H9 (cell line): ENCODE measurements around the gene OOSP3. TPM values are rescaled to one million over a fixed set of nuclear protein-coding genes. Genes with fewer than 3 reads are reported as not detected.
"Not testable (repeated sequence)": the region's sequence is repeated elsewhere in the genome, so short reads cannot be mapped to it uniquely, and the experiment has no call there.

Experiments
- DNase-seq: peaks from one replicate; pipeline ENCODE4 v3.0.0-alpha.2; 2017
- H2AFZ ChIP-seq: one replicate; pipeline ENCODE4 v1.6.1; 2013; ENCODE audit warnings: mild to moderate bottlenecking, low read length, control low read depth, moderate library complexity
- H2AK5ac ChIP-seq: 2 replicates; pipeline ENCODE4 v1.6.1; 2013; ENCODE audit warnings: low read length, control low read depth, mixed read lengths; ENCODE audit not compliant: insufficient read length
- H2BK120ac ChIP-seq: one replicate; pipeline ENCODE4 v1.6.1; 2013; ENCODE audit warnings: low read depth, mild to moderate bottlenecking, low read length, control low read depth, inconsistent platforms; ENCODE audit not compliant: poor library complexity, severe bottlenecking
- H2BK12ac ChIP-seq: 2 replicates; pipeline ENCODE4 v1.6.1; 2013; ENCODE audit warnings: low read length, control low read depth, mixed read lengths, low read depth; ENCODE audit not compliant: insufficient read length
- H2BK15ac ChIP-seq: 2 replicates; pipeline ENCODE4 v1.6.1; 2013; ENCODE audit warnings: low read depth, low read length, control low read depth
- H2BK20ac ChIP-seq: one replicate; pipeline ENCODE4 v1.6.1; 2013; ENCODE audit warnings: low read depth, mild to moderate bottlenecking, low read length, control low read depth, inconsistent platforms; ENCODE audit not compliant: poor library complexity, severe bottlenecking
- H2BK5ac ChIP-seq: 2 replicates; pipeline ENCODE4 v1.6.1; 2013; ENCODE audit warnings: low read length, control low read depth, mixed read lengths; ENCODE audit not compliant: insufficient read length
- H3K14ac ChIP-seq: 2 replicates; pipeline ENCODE4 v1.6.1; 2013; ENCODE audit warnings: low read length, control low read depth; ENCODE audit not compliant: insufficient read depth
- H3K18ac ChIP-seq: 2 replicates; pipeline ENCODE4 v1.6.1; 2013; ENCODE audit warnings: low read depth, mild to moderate bottlenecking, mixed read lengths, low read length, control low read depth; ENCODE audit not compliant: insufficient read length
- H3K23ac ChIP-seq: 2 replicates; pipeline ENCODE4 v1.6.1; 2013; ENCODE audit warnings: low read length, control low read depth, mixed read lengths, low read depth; ENCODE audit not compliant: insufficient read length
- H3K23me2 ChIP-seq: 2 replicates; pipeline ENCODE4 v1.6.1; 2013; ENCODE audit warnings: low read depth, mild to moderate bottlenecking, mixed read lengths, low read length, control low read depth; ENCODE audit not compliant: insufficient read length, poor library complexity, severe bottlenecking
- H3K27ac ChIP-seq: 2 replicates; pipeline ENCODE4 v1.5.1; 2013; ENCODE audit warnings: low read length, control low read depth, mixed read lengths, low read depth; ENCODE audit not compliant: insufficient read length
- H3K27me3 ChIP-seq: 2 replicates; pipeline ENCODE4 v1.6.1; 2013; ENCODE audit warnings: low read length, control low read depth, inconsistent platforms; ENCODE audit not compliant: insufficient read depth
- H3K4ac ChIP-seq: 2 replicates; pipeline ENCODE4 v1.6.1; 2013; ENCODE audit warnings: low read depth, mild to moderate bottlenecking, control low read depth, inconsistent platforms, low read length, moderate library complexity
- H3K4me1 ChIP-seq: 2 replicates; pipeline ENCODE4 v1.6.1; 2013; ENCODE audit warnings: low read length, control low read depth, inconsistent platforms; ENCODE audit not compliant: insufficient read depth
- H3K4me2 ChIP-seq: 2 replicates; pipeline ENCODE4 v1.6.1; 2013; ENCODE audit warnings: low read length, control low read depth, mixed read lengths; ENCODE audit not compliant: insufficient read length, insufficient read depth
- H3K56ac ChIP-seq: 2 replicates; pipeline ENCODE4 v1.6.1; 2013; ENCODE audit warnings: low read depth, mild to moderate bottlenecking, mixed read lengths, low read length, control low read depth; ENCODE audit not compliant: insufficient read length
- H3K79me1 ChIP-seq: 2 replicates; pipeline ENCODE4 v1.6.1; 2013; ENCODE audit warnings: low read depth, mild to moderate bottlenecking, moderate library complexity, low read length, control low read depth, inconsistent platforms; ENCODE audit not compliant: insufficient read depth, poor library complexity, severe bottlenecking
- H3K79me2 ChIP-seq: 2 replicates; pipeline ENCODE4 v1.6.1; 2013; ENCODE audit warnings: low read length, control low read depth, inconsistent platforms; ENCODE audit not compliant: insufficient read depth
- H3K9ac ChIP-seq: 2 replicates; pipeline ENCODE4 v1.6.1; 2013; ENCODE audit warnings: low read length, control low read depth, mixed read lengths; ENCODE audit not compliant: insufficient read length; ENCODE audit errors: extremely low read depth
- H3K9me3 ChIP-seq: one replicate; pipeline ENCODE4 v1.6.1; 2013; ENCODE audit warnings: low read depth, low read length, inconsistent platforms; ENCODE audit not compliant: control insufficient read depth
- H3T11ph ChIP-seq: one replicate; pipeline ENCODE4 v1.6.1; 2013; ENCODE audit warnings: mild to moderate bottlenecking, low read length, control low read depth, inconsistent platforms
- H4K20me1 ChIP-seq: one replicate; pipeline ENCODE4 v1.6.1; 2013; ENCODE audit not compliant: control insufficient read depth, insufficient read length, insufficient read depth
- H4K5ac ChIP-seq: 2 replicates; pipeline ENCODE4 v1.6.1; 2013; ENCODE audit warnings: low read depth, mild to moderate bottlenecking, mixed read lengths, low read length, control low read depth; ENCODE audit not compliant: insufficient read length
- H4K8ac ChIP-seq: replicated peaks from 2 replicates; pipeline ENCODE4 v1.6.1; 2013; ENCODE audit warnings: low read length, control low read depth, mixed read lengths, low read depth; ENCODE audit not compliant: insufficient read length
- H4K91ac ChIP-seq: 2 replicates; pipeline ENCODE4 v1.6.1; 2013; ENCODE audit warnings: low read depth, mild to moderate bottlenecking, moderate library complexity, mixed read lengths, low read length, control low read depth; ENCODE audit not compliant: insufficient read length
- H3K27ac Mint-ChIP-seq, 3 experiments: 2 replicates in 2 of 3; 3 replicates in 1 of 3; pipeline ENCODE4 v1.8.0; 2020 to 2021; ENCODE audit warnings: mixed read lengths in 3 of 3, mild to moderate bottlenecking in 1 of 3, moderate library complexity in 1 of 3
- H3K27me3 Mint-ChIP-seq: 2 replicates; pipeline ENCODE4 v1.8.0; 2021; ENCODE audit warnings: low read depth, mild to moderate bottlenecking, moderate library complexity, mixed read lengths
- H3K36me3 Mint-ChIP-seq, 3 experiments: 2 replicates in 2 of 3; 3 replicates in 1 of 3; pipeline ENCODE4 v1.8.0; 2020 to 2021; ENCODE audit warnings: low read depth in 3 of 3, mixed read lengths in 3 of 3; ENCODE audit not compliant: insufficient read depth in 1 of 3
- H3K4me1 Mint-ChIP-seq, 2 experiments: 2 replicates each; pipeline ENCODE4 v1.8.0; 2020; ENCODE audit warnings: mixed read lengths in 2 of 2
- H3K4me3 Mint-ChIP-seq, 2 experiments: 2 replicates in 1 of 2; 3 replicates in 1 of 2; pipeline ENCODE4 v1.8.0; 2020 to 2021; ENCODE audit warnings: mild to moderate bottlenecking in 2 of 2, mixed read lengths in 2 of 2, moderate library complexity in 1 of 2
- H3K9me3 Mint-ChIP-seq, 2 experiments: 2 replicates in 1 of 2; 3 replicates in 1 of 2; pipeline ENCODE4 v1.8.0; 2020; ENCODE audit warnings: mild to moderate bottlenecking in 2 of 2, mixed read lengths in 2 of 2, moderate library complexity in 1 of 2
- CTCF ChIP-seq: fragments of 200-600 bp; sonication (generic); conservative IDR thresholded peaks from 3 replicates; pipeline ENCODE4 v1.8.0; 2021; ENCODE audit warnings: antibody characterized with exemption, mild to moderate bottlenecking
- WGBS: extraction: QIAGEN DNeasy Blood & Tissue Kit; methylation state at CpG from one replicate; pipeline ENCODE4 v1.1.7; 2013; ENCODE audit warnings: missing lambda C conversion rate, low lambda C conversion rate, mixed read lengths; ENCODE audit not compliant: insufficient read length; ENCODE audit errors: extremely low coverage; 5-methylcytosine and 5-hydroxymethylcytosine counted together
- total RNA-seq: library from RNA; stranded (reverse); gene quantifications from 2 replicates; pipeline ENCODE4 v1.2.1, GENCODE V29; 2021

The OOSP3 gene
- total RNA-seq, 1 experiment from 2014 or later: not detected

- Histone ChIP-seq H2BK120ac (no peak overlapping the region), H3K9ac (no peak overlapping the region), H3K9me3 (no peaks in the 10 kb centered on the region), H4K20me1 (no peaks in the 10 kb centered on the region), H3K18ac (no peak overlapping the region), H3K27ac (no peak overlapping the region), H3K4me2 (no peak overlapping the region), H3K56ac (no peak overlapping the region), H3K79me1 (no peaks in the 10 kb centered on the region), H4K91ac (no peak overlapping the region), H3K14ac (no peak overlapping the region), H2BK15ac (no peak overlapping the region), H2AK5ac (no peak overlapping the region), H3K4ac (no peak overlapping the region), H3K79me2 (no peaks in the 10 kb centered on the region), H2BK12ac (no peak overlapping the region), H3K23me2 (no peaks in the 10 kb centered on the region), H2BK5ac (no peak overlapping the region), H3K4me1 (no peaks in the 10 kb centered on the region; the same call in 1 of the 2 replicates), H2AFZ (no peak overlapping the region), H4K8ac (no peak overlapping the region), H2BK20ac (no peak overlapping the region), H3K27me3 (no peaks in the 10 kb centered on the region), H3T11ph (no peak overlapping the region), H3K23ac (no peak overlapping the region), H4K5ac (no peak overlapping the region)
- peaks cover 9% of the 10 kb centered on the region in 2 experiments for H3K4me1 Mint-ChIP-seq
- H3K4me3 Mint-ChIP-seq: no peak overlapping the region
- WGBS: no CpG with 5 or more reads among the region's 1 CpG
- no peaks in the 10 kb centered on the region for H3K36me3 Mint-ChIP-seq
- no peak for DNase-seq
- no peaks in the 10 kb centered on the region for H3K27me3 Mint-ChIP-seq
- no peak for TF ChIP-seq CTCF
- H3K27ac Mint-ChIP-seq: no peak overlapping the region
- H3K9me3 Mint-ChIP-seq: peaks cover 1 to 2% of the 10 kb centered on the region in 2 experiments; a peak in 1 of 5 replicates
These were observed 22.7 kb downstream of the OOSP3 start for GRCh38 chr11:59901306-59901705.

- not testable (repeated sequence) for H2BK5ac ChIP-seq, H3K4me1 ChIP-seq, H4K8ac ChIP-seq, H3K23me2 ChIP-seq, H2AK5ac ChIP-seq, H3K18ac ChIP-seq, H3K4me1 Mint-ChIP-seq, DNase-seq, H3K56ac ChIP-seq, H2BK120ac ChIP-seq, H3K4ac ChIP-seq, H3K79me2 ChIP-seq, H3K9ac ChIP-seq, H3K36me3 Mint-ChIP-seq, H3K9me3 ChIP-seq, H3T11ph ChIP-seq, H3K4me2 ChIP-seq, H2AFZ ChIP-seq, H3K79me1 ChIP-seq, H4K5ac ChIP-seq, H4K20me1 ChIP-seq, H2BK12ac ChIP-seq, H2BK20ac ChIP-seq, H3K9me3 Mint-ChIP-seq, H2BK15ac ChIP-seq, H3K27ac ChIP-seq, H3K4me3 Mint-ChIP-seq, H3K27me3 ChIP-seq, H4K91ac ChIP-seq, H3K27me3 Mint-ChIP-seq, H3K23ac ChIP-seq, H3K27ac Mint-ChIP-seq, H3K14ac ChIP-seq
- WGBS: no CpG with 5 or more reads among the region's 2 CpGs
These were observed 25.0 kb downstream of the OOSP3 start for GRCh38 chr11:59903569-59903968.
